Measurements from ENCODE around the gene ATP8A1.

DNA sequence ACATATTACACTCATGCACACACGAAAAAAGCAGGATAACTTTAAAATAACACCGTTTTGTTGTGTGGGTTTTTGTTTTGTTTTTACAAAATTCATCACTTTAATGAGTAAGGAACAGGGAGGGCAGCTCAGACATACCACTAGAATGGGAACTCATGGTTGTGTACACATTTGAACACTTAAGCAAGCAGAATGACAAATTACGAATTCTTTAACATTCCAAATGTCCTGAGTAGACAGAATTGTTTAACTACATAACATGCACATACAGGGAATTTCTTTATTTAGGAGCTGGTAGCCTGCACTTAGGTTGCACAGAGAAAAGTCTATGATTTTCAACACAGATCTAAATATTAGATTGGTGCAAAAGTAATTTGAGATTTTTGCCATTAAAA, 96.4 kb downstream of the ATP8A1 start:
- TF ChIP-seq CEBPB (IDR thresholded peaks at IDR 0.05) (no peak), EP300 (IDR thresholded peaks at IDR 0.05; ENCODE audit: borderline replicate concordance) (no peak), FOXM1 (IDR thresholded peaks at IDR 0.05; ENCODE audit: borderline replicate concordance, low read depth) (no peak), RAD21 (IDR thresholded peaks at IDR 0.05; ENCODE audit: low read depth) (no peak), TAF1 (IDR thresholded peaks at IDR 0.05; ENCODE audit: low read depth) (no peak), CREB1 (IDR thresholded peaks at IDR 0.05; ENCODE audit: low read depth) (no peak), TEAD4 (IDR thresholded peaks at IDR 0.05) (no peak), YY1 (IDR thresholded peaks at IDR 0.05; ENCODE audit: low read depth) (no peak)
- TF ChIP-seq, protein P1, sequence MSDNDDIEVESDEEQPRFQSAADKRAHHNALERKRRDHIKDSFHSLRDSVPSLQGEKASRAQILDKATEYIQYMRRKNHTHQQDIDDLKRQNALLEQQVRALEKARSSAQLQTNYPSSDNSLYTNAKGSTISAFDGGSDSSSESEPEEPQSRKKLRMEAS (IDR thresholded peaks at IDR 0.05), result no peak
